ENCODE results near the gene LTB4R.

Gene LTB4R

GRCh38 chr14:24279301-24280186 is 31.8 kb upstream of the LTB4R start:
- peak; percentile 70 to 84 (median 82) for DNase-seq

- DNase-seq = peak in 1 of 3 donors; percentile 30
Observed at GRCh38 chr14:24280797-24281460, 30.4 kb upstream of the LTB4R start.

DNA sequence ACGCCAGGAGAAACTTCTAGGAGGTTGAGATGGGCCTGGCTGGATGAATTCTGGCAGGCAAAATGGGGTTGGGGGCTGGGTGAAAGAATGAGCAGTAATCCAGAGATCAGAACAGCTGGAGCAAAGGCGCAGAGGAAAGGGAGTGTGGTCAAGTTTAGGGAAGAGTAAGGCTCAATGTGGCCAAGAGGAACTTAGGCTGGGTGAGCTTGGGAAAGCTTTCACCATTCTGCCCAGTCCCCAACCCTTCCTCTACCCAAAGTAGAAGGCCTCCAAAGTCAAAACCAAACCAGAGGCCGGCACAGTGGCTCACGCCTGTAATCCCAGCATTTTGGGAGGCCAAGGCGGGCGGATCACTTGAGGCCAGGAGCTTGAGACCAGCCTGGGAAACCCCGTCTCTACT is 29.7 kb upstream of the LTB4R start:
- DNase-seq = peak; percentile 37 to 54 (median 44)

DNA sequence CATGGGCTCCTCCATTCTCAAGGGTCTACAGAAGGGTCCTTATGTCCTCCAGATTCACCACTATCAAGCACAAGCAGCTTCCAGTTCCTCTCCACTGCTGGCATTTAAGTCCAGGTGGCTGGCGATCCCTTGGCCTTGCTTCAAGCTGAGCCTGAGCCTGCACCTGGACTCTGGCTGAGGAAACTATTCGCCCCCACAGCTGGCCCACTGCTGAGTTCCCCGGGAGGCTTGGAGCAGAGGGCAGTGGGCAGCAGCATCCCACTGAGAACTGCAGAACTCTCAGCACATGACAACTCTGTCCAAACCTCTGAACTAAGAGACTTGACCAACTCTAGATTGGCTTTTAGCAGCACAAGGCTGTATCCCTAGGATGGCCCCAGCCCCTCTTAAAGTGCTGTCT is 28.6 kb upstream of the LTB4R start:
- no peak for DNase-seq

- DNase-seq = no peak
Observed at GRCh38 chr14:24283796-24284460, 27.4 kb upstream of the LTB4R start.

DNA sequence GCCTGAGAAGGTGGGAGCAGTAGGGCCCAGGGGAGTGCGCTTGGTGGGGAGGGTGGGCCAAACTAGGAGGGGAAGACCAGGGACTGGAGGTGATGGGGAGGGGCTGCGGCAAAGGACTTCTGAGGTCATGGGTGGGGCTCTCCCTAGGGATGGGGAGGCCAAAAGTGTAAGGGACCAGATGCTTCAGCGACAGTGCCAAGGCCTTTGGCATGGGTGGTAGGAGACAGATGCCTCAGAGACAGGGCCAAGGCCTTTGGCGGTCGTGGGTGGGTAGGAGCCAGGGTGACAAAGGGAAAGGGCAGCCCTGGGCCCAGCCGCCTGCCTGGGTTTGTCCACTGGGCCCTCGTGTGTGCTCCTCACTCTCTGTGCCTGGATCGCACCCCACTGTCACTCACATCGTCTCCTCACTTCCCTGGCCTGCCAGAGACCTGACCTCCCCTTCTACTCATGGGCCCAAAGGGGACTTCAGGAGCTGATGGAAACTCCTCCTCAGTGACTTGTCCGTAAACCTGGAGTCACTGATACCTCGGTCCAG is 26.7 kb upstream of the LTB4R start:
- DNase-seq = no peak

DNA sequence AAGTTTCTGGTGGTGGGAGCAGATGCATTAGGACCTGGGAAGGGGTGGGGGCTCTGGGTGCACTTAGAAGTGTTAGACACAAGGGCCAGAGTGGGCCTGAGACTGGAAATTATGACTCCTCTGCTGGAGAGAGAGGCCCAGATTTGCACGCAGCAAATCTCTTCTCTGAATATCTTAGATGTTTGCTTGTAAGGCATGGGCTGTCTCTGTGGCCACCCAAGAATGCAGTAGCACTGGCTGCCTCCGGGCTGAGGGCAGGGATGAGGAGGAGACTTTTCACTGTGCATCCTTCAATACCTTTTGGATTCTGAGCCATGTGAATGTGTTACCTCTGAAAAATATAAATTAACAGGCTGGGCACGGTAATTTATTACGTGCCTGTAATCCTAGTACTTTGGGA is 26.0 kb upstream of the LTB4R start:
- no peak for DNase-seq

DNA sequence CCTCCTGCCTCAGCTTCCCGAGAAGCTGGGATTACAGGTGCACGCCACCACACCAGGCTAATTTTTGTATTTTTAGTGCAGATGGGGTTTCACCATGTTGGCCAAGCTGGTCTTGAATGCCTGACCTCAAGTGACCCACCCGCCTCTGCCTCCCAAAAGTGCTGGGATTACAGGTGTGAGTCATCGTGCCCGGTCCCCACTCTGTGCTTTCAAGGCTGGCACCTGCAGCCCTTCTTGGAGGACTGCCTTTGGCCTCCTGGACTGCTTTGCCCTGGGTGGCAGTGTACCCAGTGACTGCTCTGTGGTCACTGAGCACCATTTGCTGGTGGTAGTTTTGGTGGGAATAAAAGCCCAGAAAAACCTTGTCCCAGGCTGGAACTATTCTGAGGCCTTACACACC is 24.3 kb upstream of the LTB4R start:
- no peak for DNase-seq

- DNase-seq = no peak
Observed at GRCh38 chr14:24289649-24290280, 21.5 kb upstream of the LTB4R start.

DNA sequence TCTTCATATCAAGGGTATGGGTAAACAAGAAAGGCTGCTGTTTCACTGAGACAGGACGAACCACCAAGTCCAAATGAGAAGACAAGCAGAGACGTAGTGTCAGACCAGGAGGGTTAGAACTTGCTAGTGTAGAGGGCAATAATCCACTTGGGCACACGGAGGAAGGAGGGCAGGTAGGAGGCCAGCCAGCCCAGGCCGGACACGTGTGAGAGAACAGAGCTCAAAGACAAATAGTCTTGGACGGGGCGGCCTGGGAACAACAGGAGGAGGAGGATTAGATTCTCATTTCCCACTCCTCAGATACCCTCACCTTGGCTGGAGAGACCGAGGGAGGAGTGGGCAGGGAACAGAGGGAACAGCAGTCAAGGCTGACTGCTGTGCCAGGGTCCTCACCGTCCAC is 20.6 kb upstream of the LTB4R start:
- DNase-seq = no peak

DNA sequence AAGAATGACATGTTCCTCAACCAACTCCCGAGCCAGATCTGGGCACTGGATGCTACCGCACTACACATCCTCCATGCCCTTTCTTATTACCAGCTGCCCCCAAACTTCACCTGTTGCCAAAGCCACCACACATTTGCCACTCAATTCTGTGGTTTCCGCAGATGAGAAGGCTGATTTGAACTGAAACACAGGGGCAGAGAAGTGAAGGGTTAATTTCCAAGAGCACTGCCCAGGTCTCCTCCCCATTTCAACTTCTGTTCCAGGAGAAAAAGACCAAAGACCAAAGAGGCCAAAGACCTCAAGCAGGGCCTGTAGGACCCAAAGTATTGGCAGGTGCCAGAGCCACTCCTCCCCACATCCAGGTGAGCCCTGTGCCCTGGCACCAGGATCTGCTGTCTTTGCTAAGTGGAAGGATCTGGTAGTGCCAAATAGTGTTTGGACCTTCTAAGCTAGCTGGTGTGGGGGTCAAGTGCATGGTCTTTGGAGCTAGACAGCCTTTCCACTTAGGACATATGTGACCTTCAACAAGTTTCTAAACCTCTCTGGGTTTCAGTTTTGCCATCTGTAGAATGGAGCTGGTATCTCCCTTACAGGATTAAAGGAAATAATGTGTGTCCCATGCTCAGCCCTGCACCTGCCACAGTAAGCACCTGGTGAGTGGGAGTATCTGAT is 19.7 kb upstream of the LTB4R start:
- no peak for DNase-seq

- no peak for DNase-seq
Observed at GRCh38 chr14:24292118-24292807, 19.0 kb upstream of the LTB4R start.

GRCh38 chr14:24293525-24293924 is 17.8 kb upstream of the LTB4R start:
- no peak for DNase-seq

DNA sequence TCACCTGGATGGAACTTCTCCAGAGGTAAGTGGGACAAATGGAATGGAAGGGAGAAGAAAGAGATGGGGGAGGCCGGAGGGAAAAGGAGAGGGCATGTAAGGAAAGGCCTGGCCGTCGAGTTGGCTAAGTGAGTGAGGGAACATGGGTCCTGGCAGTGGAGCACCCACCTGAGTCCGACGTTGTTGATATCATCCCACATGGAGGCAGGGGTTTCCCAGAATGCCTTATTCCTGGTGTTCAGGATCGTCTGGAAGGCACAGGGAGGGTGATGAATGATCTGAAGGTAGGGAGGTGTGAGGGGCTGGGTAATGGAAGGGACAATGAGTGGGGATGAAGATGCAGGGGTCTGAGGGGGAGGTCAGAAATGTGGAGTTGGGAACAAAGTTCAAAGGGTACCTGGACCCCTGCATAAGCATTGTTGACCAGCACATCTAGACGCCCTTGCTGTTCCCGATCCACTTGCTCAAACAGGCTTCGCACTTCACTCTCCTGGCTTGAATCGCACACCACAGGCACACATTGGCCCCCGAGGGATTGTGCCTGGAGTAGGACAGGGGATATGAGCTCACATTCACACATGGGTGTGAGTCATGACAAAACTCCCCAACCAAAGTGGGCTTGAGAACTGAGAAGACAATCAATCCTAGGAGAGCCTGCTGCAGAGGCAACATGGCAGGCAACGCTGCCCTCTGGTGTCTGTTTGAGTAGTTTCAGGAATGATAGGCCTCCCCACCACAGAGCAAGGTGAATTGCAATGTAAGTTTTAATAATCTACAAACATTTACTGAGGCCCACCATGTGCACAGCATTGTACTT is 14.8 kb upstream of the LTB4R start:
- peak; percentile 92 to 98 (median 96) for DNase-seq

DNA sequence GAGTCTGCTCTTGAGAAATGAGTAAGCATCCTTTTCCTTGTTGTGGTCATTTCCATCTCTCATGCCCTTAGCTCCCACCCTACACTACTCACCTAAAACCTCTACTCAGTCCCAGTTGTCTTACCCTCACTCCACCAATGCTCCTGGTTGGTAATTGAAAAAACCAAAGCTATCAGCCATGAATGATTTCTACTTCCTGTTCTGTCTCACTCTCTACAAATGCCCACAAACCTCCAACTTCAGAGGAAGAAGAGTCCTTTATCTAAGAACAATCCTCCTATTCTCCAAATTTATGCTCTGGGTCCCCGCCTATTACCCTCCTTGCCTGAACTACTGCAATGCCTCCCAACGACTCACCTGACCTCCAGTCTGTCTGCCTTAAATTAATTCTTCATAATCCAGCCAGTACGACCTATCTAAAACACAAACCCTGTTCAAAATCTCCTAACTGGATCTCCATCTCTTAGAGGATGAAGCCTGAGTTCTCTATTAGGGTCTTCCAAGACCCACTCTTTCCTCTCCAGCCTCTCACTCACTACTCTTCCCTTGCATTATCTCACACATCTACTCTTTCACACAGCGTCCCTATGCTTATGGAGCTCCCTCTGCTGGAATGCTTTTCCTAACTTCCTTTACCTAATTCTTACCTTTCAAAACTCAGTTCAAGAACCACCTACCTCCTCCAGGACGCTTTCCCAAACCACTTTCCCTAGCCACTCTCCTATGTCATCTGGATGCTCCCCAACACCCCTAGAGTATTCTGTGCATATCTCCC is 13.9 kb upstream of the LTB4R start:
- DNase-seq = peak in 2 of 3 donors; percentile 49 to 51

DNA sequence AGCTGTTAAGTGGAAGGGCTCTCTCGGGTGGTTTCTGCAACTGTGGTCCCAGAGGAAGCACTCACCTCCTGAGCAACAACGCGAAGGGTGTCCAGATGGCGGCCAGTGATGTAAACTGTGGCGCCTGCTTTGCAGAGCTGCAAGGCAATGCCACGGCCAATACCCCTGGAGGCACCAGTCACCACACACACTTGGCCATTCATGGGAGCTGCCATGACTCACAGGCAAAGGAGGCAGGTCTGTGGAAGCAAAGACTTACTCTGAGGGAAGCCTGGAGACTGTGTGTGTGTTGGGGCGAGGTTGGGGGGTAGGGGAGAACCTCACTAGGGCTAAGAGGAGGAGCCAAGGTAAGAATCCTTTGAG is 12.4 kb upstream of the LTB4R start:
- DNase-seq = peak; percentile 59 to 75 (median 61)

GRCh38 chr14:24299255-24300191 is 11.8 kb upstream of the LTB4R start, which contains the start of the genes DHRS1 and NOP9:
Gene DHRS1 (minus strand): TSS chr14:24299780. CDS start chr14:24299106, 674 bp downstream.
Gene NOP9 (plus strand): TSS chr14:24299850. CDS start chr14:24299955, 105 bp downstream.
- peak; percentile 95 to 97 (median 96) for DNase-seq

GRCh38 chr14:24300326-24300980 is 10.8 kb upstream of the LTB4R start:
- DNase-seq = no peak
